A549 (cell line): ENCODE results near the gene TYRO3. TPM values are rescaled to one million over a fixed set of nuclear protein-coding genes. Genes with fewer than 3 reads are reported as not detected.

ENCODE experiments used
- polyA plus RNA-seq, 4 experiments: library from polyadenylated mRNA; depleted of rRNA in 3 of 4; stranded (reverse); fragments of >200 nt; fragmentation: RNase III in 1 of 4; extraction: RNeasy Plus Mini Kit Qiagen cat#74134 plus additional on column Dnase treatment in 1 of 4; gene quantifications; 2 replicates in 3 of 4; 3 replicates in 1 of 4; pipeline ENCODE4 v1.2.3, GENCODE V29; 2011 to 2017

Gene TYRO3
- polyA plus RNA-seq, 2 of the 4 experiments (the other 2 are of a cell fraction): 7.6 to 8.1 TPM

Other genes starting within 250 kb of the TYRO3 start
- gene OIP5, start 226.6 kb upstream of the TYRO3 start, polyA plus RNA-seq (2011; rRNA removed): 21.6 and 31.4 TPM in 2 replicates
- 21.7 to 23.2 TPM (median 22.4 TPM) in 3 replicates for gene OIP5, start 226.6 kb upstream of the TYRO3 start, polyA plus RNA-seq (2017; fragmentation: RNase III; extraction: RNeasy Plus Mini Kit Qiagen cat#74134 plus additional on column Dnase treatment)
- 79.7 and 103 TPM in 2 replicates for gene NUSAP1, start 226.3 kb upstream of the TYRO3 start, polyA plus RNA-seq (2011; rRNA removed)
- gene NUSAP1, start 226.3 kb upstream of the TYRO3 start, polyA plus RNA-seq (2017; fragmentation: RNase III; extraction: RNeasy Plus Mini Kit Qiagen cat#74134 plus additional on column Dnase treatment): 105 to 118 TPM (median 110 TPM) in 3 replicates
- gene NDUFAF1, start 156.7 kb upstream of the TYRO3 start, polyA plus RNA-seq (2011; rRNA removed): 14.0 and 20.4 TPM in 2 replicates
- gene NDUFAF1, start 156.7 kb upstream of the TYRO3 start, polyA plus RNA-seq (2017; fragmentation: RNase III; extraction: RNeasy Plus Mini Kit Qiagen cat#74134 plus additional on column Dnase treatment): 13.1 to 14.1 TPM (median 13.7 TPM) in 3 replicates
- gene RTF1, start 142.1 kb upstream of the TYRO3 start, polyA plus RNA-seq (2011; rRNA removed): 20.0 and 22.8 TPM in 2 replicates
- gene RTF1, start 142.1 kb upstream of the TYRO3 start, polyA plus RNA-seq (2017; fragmentation: RNase III; extraction: RNeasy Plus Mini Kit Qiagen cat#74134 plus additional on column Dnase treatment): 21.1 to 22.8 TPM (median 21.5 TPM) in 3 replicates
- gene ITPKA, start 65.3 kb upstream of the TYRO3 start, polyA plus RNA-seq (2011; rRNA removed): 0.52 and 0.73 TPM in 2 replicates
- gene ITPKA, start 65.3 kb upstream of the TYRO3 start, polyA plus RNA-seq (2017; fragmentation: RNase III; extraction: RNeasy Plus Mini Kit Qiagen cat#74134 plus additional on column Dnase treatment): 1.1 to 1.5 TPM (median 1.3 TPM) in 3 replicates
- 0.09 and 0.10 TPM in 2 replicates for gene LTK, start 45.4 kb upstream of the TYRO3 start, polyA plus RNA-seq (2011; rRNA removed)
- gene LTK, start 45.4 kb upstream of the TYRO3 start, polyA plus RNA-seq (2017; fragmentation: RNase III; extraction: RNeasy Plus Mini Kit Qiagen cat#74134 plus additional on column Dnase treatment): 0.16 to 0.17 TPM (median 0.16 TPM) in 3 replicates
- gene RPAP1, start 15.0 kb upstream of the TYRO3 start, polyA plus RNA-seq (2011; rRNA removed): 8.1 and 10.0 TPM in 2 replicates
- gene RPAP1, start 15.0 kb upstream of the TYRO3 start, polyA plus RNA-seq (2017; fragmentation: RNase III; extraction: RNeasy Plus Mini Kit Qiagen cat#74134 plus additional on column Dnase treatment): 11.9 to 13.1 TPM (median 12.7 TPM) in 3 replicates
- 13.8 and 17.9 TPM in 2 replicates for gene MGA, start 101.2 kb downstream of the TYRO3 start, polyA plus RNA-seq (2011; rRNA removed)
- 4.5 to 5.8 TPM (median 4.6 TPM) in 3 replicates for gene MGA, start 101.2 kb downstream of the TYRO3 start, polyA plus RNA-seq (2017; fragmentation: RNase III; extraction: RNeasy Plus Mini Kit Qiagen cat#74134 plus additional on column Dnase treatment)
- 2.5 and 4.3 TPM in 2 replicates for gene MAPKBP1, start 215.3 kb downstream of the TYRO3 start, polyA plus RNA-seq (2011; rRNA removed)
- gene MAPKBP1, start 215.3 kb downstream of the TYRO3 start, polyA plus RNA-seq (2017; fragmentation: RNase III; extraction: RNeasy Plus Mini Kit Qiagen cat#74134 plus additional on column Dnase treatment): 6.1 to 6.2 TPM (median 6.1 TPM) in 3 replicates